Esophagus squamous epithelium (tissue), 5 donors: ENCODE results near the gene HK3. TPM values are rescaled to one million over a fixed set of nuclear protein-coding genes. Genes with fewer than 3 reads are reported as not detected.

ENCODE experiments used
- DNase-seq: peaks from one replicate; lab custom pipeline; 2025; lab: John Stamatoyannopoulos, UW
- H3K27ac ChIP-seq, 4 donors: fragments of 200-600 bp; sonication (generic); one replicate each; pipeline ENCODE4 v1.5.1; 2016 to 2019; ENCODE audit warnings: mild to moderate bottlenecking in 1 of 4
- H3K27me3 ChIP-seq, 4 donors: fragments of 200-600 bp; sonication (generic); 1 replicate in 3 of 4; 2 replicates in 1 of 4; pipeline versions ENCODE4 v1.5.1 to v1.6.0; 2017 to 2021; ENCODE audit warnings: antibody characterized with exemption in 1 of 4
- H3K36me3 ChIP-seq, 3 donors: fragments of 200-600 bp; sonication (generic); one replicate each; pipeline ENCODE4 v1.5.1; 2016 to 2019
- H3K4me1 ChIP-seq, 3 donors: fragments of 200-600 bp; sonication (generic); one replicate each; pipeline ENCODE4 v1.5.1; 2017 to 2019
- H3K4me3 ChIP-seq, 4 donors: fragments of 200-600 bp; sonication (generic); 1 replicate in 3 of 4; 2 replicates in 1 of 4; pipeline ENCODE4 v1.5.1; 2016 to 2019; ENCODE audit warnings: mild to moderate bottlenecking in 2 of 4, moderate library complexity in 1 of 4
- H3K9me3 ChIP-seq, 3 donors: fragments of 200-600 bp; sonication (generic); one replicate each; pipeline ENCODE4 v1.5.1; 2016 to 2019
- CTCF ChIP-seq, 6 experiments: fragments of 450-650 bp in 4 of 6; fragments of 200-600 bp in 2 of 6; sonication (generic) in 2 of 6; IDR thresholded peaks; one replicate each; pipeline ENCODE4 v1.5.1; 2016 to 2019; ENCODE audit warnings: antibody characterized with exemption in 6 of 6, mild to moderate bottlenecking in 4 of 6, moderate library complexity in 4 of 6
- POLR2A ChIP-seq, 4 donors: fragments of 450-650 bp; IDR thresholded peaks; one replicate each; pipeline ENCODE4 v1.6.1; 2017; ENCODE audit warnings: antibody characterized with exemption in 4 of 4, mild to moderate bottlenecking in 4 of 4, moderate library complexity in 3 of 4
- WGBS, 2 donors: methylation state at CpG; one replicate each; pipeline ENCODE4 v1.1.5; 2018; 5-methylcytosine and 5-hydroxymethylcytosine counted together
- intact Hi-C: fragments of 100-400 bp; cut with DNase I; formaldehyde crosslinking; loops from one replicate; pipeline ENCODE4 v1.15.0; 2022
- total RNA-seq, 4 donors: library from RNA; depleted of rRNA; stranded (reverse); fragments of >200 nt; gene quantifications; one replicate each; pipeline ENCODE4 v1.1.0, GENCODE V29; 2016
- donor health status: DM: yes; HTN: yes; CAD: no.

HK3 gene
- total RNA-seq, 4 donors from 2014 or later: 1.3 to 5.7 (median 2.1) TPM; not detected in 1

GRCh38 chr5:176831425-176831824 is 67.7 kb downstream of the HK3 start:
- Histone ChIP-seq H3K27me3 (peaks cover 0 to 49% (median 0%) of the 10 kb centered on the region in 4 donors), H3K4me3 (no peak overlapping the region), H3K4me1 (no peaks in the 10 kb centered on the region), H3K27ac (no peak overlapping the region), H3K36me3 (no peaks in the 10 kb centered on the region), H3K9me3 (no peaks in the 10 kb centered on the region)
- WGBS, 2 donors: 43 to 62% methylated on average over 3 to 7 of the region's 8 CpGs
- TF ChIP-seq CTCF (IDR thresholded peaks at IDR 0.05): no peak
- no peak for TF ChIP-seq POLR2A (IDR thresholded peaks at IDR 0.05)
- intact Hi-C loops: no loop called here
- DNase-seq: no peak

DNA sequence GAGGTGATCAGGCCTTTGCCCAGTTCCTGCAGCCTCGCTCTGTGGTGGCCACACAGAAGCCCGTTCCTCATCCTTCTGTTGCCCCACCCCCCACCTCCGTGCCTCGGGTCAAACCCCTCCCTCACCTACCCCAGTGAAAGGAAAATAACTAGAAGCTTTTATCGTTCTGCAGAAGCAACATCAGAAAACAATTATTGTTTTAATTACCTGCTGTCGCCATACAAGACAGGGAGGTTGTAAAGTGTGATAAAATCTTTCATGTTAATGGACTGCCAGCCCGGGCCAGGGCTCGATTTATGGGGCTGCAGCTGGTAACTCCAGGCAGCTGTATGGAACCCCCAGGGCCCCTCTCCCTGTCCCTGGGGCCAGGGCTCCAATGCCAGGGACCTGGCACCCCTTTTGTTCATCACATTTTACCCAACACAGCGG is 68.1 kb downstream of the HK3 start:
- Histone ChIP-seq H3K27me3 (peaks cover 0 to 47% (median 0%) of the 10 kb centered on the region in 4 donors), H3K36me3 (no peaks in the 10 kb centered on the region), H3K4me1 (no peaks in the 10 kb centered on the region), H3K27ac (no peak overlapping the region), H3K4me3 (no peak overlapping the region), H3K9me3 (no peaks in the 10 kb centered on the region)
- intact Hi-C loops: no loop called here
- WGBS, 2 donors: 29 to 41% methylated on average over 5 to 7 of the region's 9 CpGs
- no peak for DNase-seq
- TF ChIP-seq POLR2A (IDR thresholded peaks at IDR 0.05): no peak
- TF ChIP-seq CTCF (IDR thresholded peaks at IDR 0.05): no peak

Other genes with a start within 250 kb of the HK3 start
- under 1 TPM in 1 of 4 donors, not detected in 3; 0.19 TPM for gene UNC5A, start 88.8 kb downstream of the HK3 start, total RNA-seq
- 10 to 100 TPM; 10.3 to 38.1 (median 15.6) TPM for gene UIMC1, start 107.4 kb upstream of the HK3 start, total RNA-seq
- gene ZNF346, start 123.3 kb upstream of the HK3 start, total RNA-seq: 10 to 100 TPM; 11.4 to 17.0 (median 13.3) TPM
- 1 to 10 TPM in 3 of 4 donors, under 1 TPM in 1; 0.68 to 5.9 (median 1.9) TPM for gene FGFR4, start 187.6 kb upstream of the HK3 start, total RNA-seq
- gene NSD1, start 234.4 kb upstream of the HK3 start, total RNA-seq: 10 to 100 TPM; 24.0 to 39.5 (median 32.2) TPM